GM15510 (cell line): ENCODE results near the gene DAZL.

ENCODE experiments used
- POLR2A ChIP-seq: IDR thresholded peaks from 3 replicates; pipeline ENCODE4 v1.6.1; 2011; ENCODE audit warnings: borderline replicate concordance; ENCODE audit not compliant: insufficient read length; ENCODE audit errors: extremely low read depth

Gene DAZL

GRCh38 chr3:16604433-16604832 is 790 bp downstream of the DAZL start:
- TF ChIP-seq POLR2A: no peak

- TF ChIP-seq POLR2A: no peak
Observed at GRCh38 chr3:16601537-16602005, 3.7 kb downstream of the DAZL start.

- no peak for TF ChIP-seq POLR2A
Observed at GRCh38 chr3:16600780-16601536, 4.3 kb downstream of the DAZL start.

GRCh38 chr3:16599694-16600093 is 5.5 kb downstream of the DAZL start:
- TF ChIP-seq POLR2A: no peak

GRCh38 chr3:16596352-16597032 is 8.7 kb downstream of the DAZL start:
- TF ChIP-seq POLR2A: no peak

DNA sequence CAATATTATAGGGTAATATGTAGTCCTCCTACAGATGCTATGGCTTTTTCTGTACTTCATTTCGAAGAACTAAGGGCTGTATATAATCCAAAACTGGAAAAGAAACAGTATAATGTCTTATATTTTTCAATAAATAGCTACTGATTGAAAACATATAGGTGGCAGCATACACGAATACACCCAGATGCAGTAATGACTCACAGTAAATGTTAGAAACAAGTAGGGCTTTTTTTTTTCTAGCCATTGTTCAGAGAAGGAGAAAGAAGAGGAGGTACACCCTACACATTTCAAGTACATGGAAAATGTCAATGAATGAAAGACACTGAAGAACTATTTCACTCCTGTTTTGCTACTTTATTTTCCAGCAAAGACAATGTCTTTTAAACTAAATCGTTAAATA is 9.4 kb downstream of the DAZL start:
- TF ChIP-seq POLR2A: no peak

DNA sequence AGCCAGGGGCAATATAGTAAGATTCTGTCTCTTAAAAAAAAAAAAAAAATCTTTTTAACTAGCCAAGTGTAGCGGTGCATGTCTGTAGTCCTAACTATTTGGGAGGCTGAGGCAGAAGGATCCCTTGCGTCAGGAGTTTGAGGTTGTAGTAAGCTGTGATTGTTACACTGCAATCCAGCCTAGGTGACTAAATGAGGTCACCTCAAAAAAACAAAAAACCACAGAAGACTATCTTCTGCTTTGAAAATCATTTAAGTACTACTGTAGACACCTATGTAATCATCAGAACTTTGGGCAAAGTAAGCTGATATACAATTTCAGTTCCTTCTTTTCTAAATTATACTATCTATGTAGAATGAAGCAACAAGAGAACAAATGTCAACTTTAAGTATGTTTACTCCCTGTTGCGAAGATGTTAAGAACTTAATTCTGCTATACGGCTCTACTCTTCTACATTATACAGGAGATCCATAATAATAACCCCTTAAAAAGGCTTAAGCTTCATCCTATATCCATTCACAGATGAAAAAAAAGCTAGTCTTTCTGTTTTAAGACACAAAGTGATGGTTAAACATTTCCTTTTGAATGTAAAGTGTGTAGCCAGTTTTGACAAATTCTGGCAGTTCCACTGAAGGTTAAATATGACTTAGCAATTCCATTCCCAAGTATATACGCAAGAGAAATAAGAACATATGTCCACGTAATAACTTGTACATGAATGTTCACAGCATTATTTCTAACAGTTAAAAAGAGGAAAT is 15.2 kb downstream of the DAZL start:
- TF ChIP-seq POLR2A: no peak

DNA sequence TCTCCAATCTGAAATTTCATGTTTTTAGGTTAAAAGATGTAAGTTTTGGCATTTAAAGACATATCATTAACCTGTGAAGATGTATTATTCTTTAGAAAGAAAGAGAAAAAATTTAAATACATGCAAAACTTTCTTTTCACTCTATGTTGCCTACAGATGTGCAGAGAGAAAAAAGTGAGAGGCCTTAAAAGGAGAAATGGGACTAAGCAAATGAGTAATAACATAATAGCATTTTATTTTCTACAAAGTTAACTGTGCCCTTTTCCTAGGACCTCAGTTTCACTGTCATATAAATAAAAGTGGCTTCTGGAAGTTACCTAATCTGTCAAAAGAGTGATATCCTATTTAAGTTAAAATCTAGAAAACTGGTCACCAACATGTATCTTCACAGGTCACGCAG is 16.1 kb downstream of the DAZL start:
- TF ChIP-seq POLR2A: no peak

GRCh38 chr3:16587681-16588060 is 17.6 kb downstream of the DAZL start:
- no peak for TF ChIP-seq POLR2A

GRCh38 chr3:16587047-16587680 is 18.1 kb downstream of the DAZL start:
- no peak for TF ChIP-seq POLR2A

DNA sequence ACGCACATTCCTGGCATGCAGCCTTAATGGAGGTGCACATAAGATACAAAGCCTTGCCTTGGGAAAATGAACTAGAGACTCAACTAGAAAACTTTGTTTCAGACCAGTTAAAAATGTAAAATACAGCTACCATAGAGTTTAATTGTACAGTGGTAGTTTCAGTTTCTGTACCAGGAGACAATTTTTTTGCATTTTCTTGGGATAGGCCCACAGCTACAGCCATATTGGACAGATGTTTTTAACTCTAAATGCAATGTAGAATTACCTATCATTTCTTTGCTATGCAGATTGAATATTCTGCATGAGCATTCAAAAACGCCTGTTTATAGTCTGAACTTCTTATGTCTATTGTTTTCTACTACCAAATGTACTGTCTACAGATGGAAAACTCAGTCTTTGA is 20.3 kb downstream of the DAZL start:
- no peak for TF ChIP-seq POLR2A

DNA sequence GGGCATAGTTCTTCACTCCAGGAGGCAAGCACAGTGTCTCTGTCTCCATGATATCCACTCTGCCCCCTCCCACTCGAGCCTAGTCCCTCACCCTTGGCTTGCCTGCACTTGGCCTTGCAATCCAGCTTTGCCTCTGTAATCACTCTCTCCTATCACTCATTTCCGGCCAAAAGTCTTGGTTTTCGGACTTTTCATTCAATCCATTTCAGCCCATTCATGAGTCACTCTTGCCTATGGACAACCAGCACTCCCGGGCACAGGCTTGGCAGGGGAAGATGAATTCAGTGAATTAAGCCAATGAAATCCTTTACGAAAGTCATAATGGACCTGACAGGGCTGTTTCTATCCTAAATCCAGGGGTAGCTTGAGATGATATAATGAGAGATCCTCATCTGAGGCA is 21.7 kb downstream of the DAZL start:
- no peak for TF ChIP-seq POLR2A

GRCh38 chr3:16570113-16570512 is 35.1 kb downstream of the DAZL start:
- TF ChIP-seq POLR2A: no peak

DNA sequence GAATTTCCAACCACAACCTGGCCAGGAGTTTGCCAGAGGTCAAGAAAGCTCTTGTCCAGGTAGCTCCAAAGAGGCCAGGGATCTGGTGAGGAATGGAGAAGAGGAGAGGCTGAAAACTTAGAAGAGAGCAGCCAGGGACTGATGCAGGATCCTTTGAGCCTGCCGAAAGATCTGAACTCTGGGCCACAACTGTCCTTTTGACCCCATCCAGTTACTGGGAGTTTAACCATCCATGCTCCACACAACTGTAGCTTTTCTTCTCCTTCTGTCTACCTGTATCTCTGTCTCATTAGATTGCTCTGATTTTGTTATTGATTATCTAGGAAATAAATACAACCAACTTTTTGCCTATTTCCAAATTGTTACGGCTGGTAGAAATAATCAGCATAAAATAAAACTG is 36.7 kb downstream of the DAZL start:
- no peak for TF ChIP-seq POLR2A

DNA sequence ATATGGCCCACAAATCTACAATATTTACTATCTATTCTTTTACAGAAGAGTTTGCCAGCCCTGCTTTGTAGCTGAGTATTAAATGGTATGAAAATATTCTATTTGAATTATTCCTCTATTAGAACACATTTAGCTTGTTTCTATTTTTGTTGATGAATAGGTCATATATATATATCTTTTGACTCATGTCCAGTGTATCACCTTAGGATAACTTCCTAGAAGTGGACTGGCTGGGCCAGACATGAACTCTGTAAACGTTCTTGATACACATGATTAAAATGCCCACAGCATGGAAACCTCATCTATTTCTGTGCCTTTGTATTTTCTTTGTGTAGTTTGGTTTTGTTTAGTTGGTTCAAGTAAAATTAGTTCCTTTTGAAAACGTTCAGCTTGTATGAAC is 37.1 kb downstream of the DAZL start:
- TF ChIP-seq POLR2A: no peak
